T-cell (primary cell): Measurements from ENCODE around the gene TNFRSF21. TPM values are rescaled to one million over a fixed set of nuclear protein-coding genes. Genes with fewer than 3 reads are reported as not detected.

Experiments used
- ATAC-seq, 4 experiments: fragments of 200-7000 bp in 3 of 4; fragments of 150-1000 bp in 1 of 4; cut with Tn5 transposase; replicated peaks in 1 of 4; 1 replicate in 3 of 4; 2 replicates in 1 of 4; pipeline ENCODE4 v1.10.0; 2021; ENCODE audit warnings: moderate library complexity in 3 of 4, mild to moderate bottlenecking in 2 of 4, moderate number of reproducible peaks in 1 of 4
- CTCF ChIA-PET, 2 donors: fragments of 300-600 bp; sonication (Branson Sonifier 250); formaldehyde crosslinking; loops; one replicate each; lab custom pipeline; 2022; ENCODE audit warnings: antibody characterized with exemption in 2 of 2; lab: Charles Lee
- POLR2A ChIA-PET, 2 donors: fragments of 300-600 bp; sonication (Branson Sonifier 250); formaldehyde crosslinking; loops; one replicate each; lab custom pipeline; 2022; ENCODE audit warnings: antibody characterized with exemption in 2 of 2; lab: Charles Lee
- DNase-seq, 35 experiments: peaks; one replicate each; pipeline versions ENCODE4 v3.0.0 to v3.0.0-alpha.2; 2013 to 2023
- H3K27ac ChIP-seq: one replicate; pipeline ENCODE4 v1.5.1; 2013; ENCODE audit warnings: low read length
- H3K27me3 ChIP-seq, 2 experiments: replicated peaks in 1 of 2; 1 replicate in 1 of 2; 2 replicates in 1 of 2; pipeline versions ENCODE4 v1.6.1 to v1.7.0; 2013; ENCODE audit warnings: low read length in 1 of 2, mixed read lengths in 1 of 2; ENCODE audit not compliant: control insufficient read depth in 2 of 2, insufficient read depth in 2 of 2; ENCODE audit errors: extremely low read depth in 1 of 2
- H3K36me3 ChIP-seq, 2 donors: 1 replicate in 1 of 2; 2 replicates in 1 of 2; pipeline versions ENCODE4 v1.6.1 to v1.7.0; 2013; ENCODE audit warnings: low read length in 1 of 2; ENCODE audit not compliant: control insufficient read depth in 2 of 2, insufficient read depth in 1 of 2; ENCODE audit errors: extremely low read depth in 1 of 2
- H3K4me1 ChIP-seq, 2 experiments: 1 replicate in 1 of 2; 2 replicates in 1 of 2; pipeline versions ENCODE4 v1.6.1 to v1.7.0; 2013; ENCODE audit warnings: low read length in 2 of 2, mixed read lengths in 1 of 2; ENCODE audit not compliant: insufficient read depth in 2 of 2, control insufficient read depth in 1 of 2; ENCODE audit errors: extremely low read depth in 1 of 2
- H3K4me3 ChIP-seq, 2 donors: 1 replicate in 1 of 2; 2 replicates in 1 of 2; pipeline versions ENCODE4 v1.5.1 to v1.7.0; 2013; ENCODE audit warnings: mild to moderate bottlenecking in 2 of 2, low read length in 1 of 2, moderate library complexity in 1 of 2; ENCODE audit not compliant: control insufficient read depth in 1 of 2; ENCODE audit errors: extremely low read depth in 1 of 2
- H3K9me3 ChIP-seq: 2 replicates; pipeline ENCODE4 v1.7.0; 2013
- H3K27ac Mint-ChIP-seq, 2 donors: one replicate each; pipeline ENCODE4 v1.8.0; 2020 to 2021; ENCODE audit warnings: mild to moderate bottlenecking in 2 of 2, mixed read lengths in 2 of 2
- H3K27me3 Mint-ChIP-seq, 2 donors: one replicate each; pipeline ENCODE4 v1.8.0; 2021 to 2022; ENCODE audit warnings: mixed read lengths in 2 of 2
- H3K36me3 Mint-ChIP-seq: one replicate; pipeline ENCODE4 v1.8.0; 2021; ENCODE audit warnings: mixed read lengths
- H3K4me1 Mint-ChIP-seq, 3 donors: one replicate each; pipeline ENCODE4 v1.8.0; 2020 to 2022; ENCODE audit warnings: mixed read lengths in 3 of 3, mild to moderate bottlenecking in 1 of 3
- H3K4me3 Mint-ChIP-seq, 3 donors: one replicate each; pipeline ENCODE4 v1.8.0; 2020 to 2022; ENCODE audit warnings: mild to moderate bottlenecking in 3 of 3, mixed read lengths in 3 of 3, moderate library complexity in 3 of 3
- H3K9me3 Mint-ChIP-seq, 3 donors: one replicate each; pipeline ENCODE4 v1.8.0; 2020 to 2022; ENCODE audit warnings: mixed read lengths in 3 of 3
- WGBS: methylation state at CpG from one replicate; pipeline ENCODE4 v1.1.5; 2013; ENCODE audit warnings: missing lambda C conversion rate; ENCODE audit not compliant: insufficient coverage; 5-methylcytosine and 5-hydroxymethylcytosine counted together
- total RNA-seq, 35 experiments: library from RNA in 6 of 35; stranded (reverse) in 6 of 35; fragments of 120-200 nt in 1 of 35; gene quantifications; one replicate each; pipeline versions ENCODE4 v1.2.1 to v1.2.4 and lab custom pipeline; 2013 to 2026

The TNFRSF21 gene
- total RNA-seq, 5 donors from 2014 or later (not counting 1 experiment from before 2014, with no cell fraction given) = 0.09 to 0.49 (median 0.30) TPM

- Mint-ChIP-seq H3K27ac (no peak overlapping the region), H3K4me3 (no peak overlapping the region), H3K9me3 (no peaks in the 10 kb centered on the region), H3K4me1 (peaks cover 18 to 34% (median 28%) of the 10 kb centered on the region in 3 donors), H3K36me3 (no peaks in the 10 kb centered on the region), H3K27me3 (no peaks in the 10 kb centered on the region)
- peaks cover 9 to 24% of the 10 kb centered on the region in 2 experiments for H3K4me1 ChIP-seq
- 70% methylated on average over 1 of the region's 3 CpGs for WGBS
- ChIA-PET CTCF (no interaction called here), POLR2A (no interaction called here)
- H3K4me3 ChIP-seq = no peak overlapping the region
- no peaks in the 10 kb centered on the region for H3K9me3 ChIP-seq
- ATAC-seq (no peak), DNase-seq (no peak)
- H3K27me3 ChIP-seq = no peaks in the 10 kb centered on the region
- no peaks in the 10 kb centered on the region for H3K36me3 ChIP-seq
- no peak overlapping the region for H3K27ac ChIP-seq
Measured at GRCh38 chr6:47200536-47201334, 109.0 kb downstream of the TNFRSF21 start.

GRCh38 chr6:47197682-47198640 is 111.7 kb downstream of the TNFRSF21 start:
- peak in 3 of 4 experiments; percentile 12 to 70 (median 20) for ATAC-seq
- H3K27ac Mint-ChIP-seq = peak overlapping the region in 1 of 2 donors; percentile 68
- Histone ChIP-seq H3K27ac (no peak overlapping the region), H3K4me1 (peaks cover 0 to 13% of the 10 kb centered on the region in 2 experiments), H3K4me3 (no peak overlapping the region), H3K27me3 (no peaks in the 10 kb centered on the region), H3K36me3 (no peaks in the 10 kb centered on the region), H3K9me3 (no peaks in the 10 kb centered on the region)
- H3K4me3 Mint-ChIP-seq = peak overlapping the region; percentile 31 to 65 (median 63)
- H3K36me3 Mint-ChIP-seq = no peaks in the 10 kb centered on the region
- H3K4me1 Mint-ChIP-seq = peaks cover 10 to 18% (median 16%) of the 10 kb centered on the region in 3 donors
- ChIA-PET POLR2A (interaction anchor here in 1 of 2 donors (0.7 kb wide), 1 partner anchor 78 kb away, joined by 3 read pairs; no protein-coding TSS in a partner anchor), CTCF (no interaction called here)
- no peaks in the 10 kb centered on the region for H3K27me3 Mint-ChIP-seq
- 40% methylated on average over 2 of the region's 6 CpGs for WGBS
- H3K9me3 Mint-ChIP-seq = no peaks in the 10 kb centered on the region
- DNase-seq = peak in 1 of 35 experiments; percentile 4

GRCh38 chr6:47196113-47196512 is 113.6 kb downstream of the TNFRSF21 start:
- no peaks in the 10 kb centered on the region for H3K27me3 Mint-ChIP-seq
- no peaks in the 10 kb centered on the region for H3K27me3 ChIP-seq
- H3K4me1 Mint-ChIP-seq = peaks cover 10 to 14% (median 11%) of the 10 kb centered on the region in 3 donors
- no peak overlapping the region for H3K27ac Mint-ChIP-seq
- H3K36me3 ChIP-seq = no peaks in the 10 kb centered on the region
- H3K9me3 ChIP-seq = no peaks in the 10 kb centered on the region
- no peak overlapping the region for H3K4me3 ChIP-seq
- ChIA-PET POLR2A (no interaction called here), CTCF (no interaction called here)
- H3K9me3 Mint-ChIP-seq = no peaks in the 10 kb centered on the region
- DNase-seq = no peak
- no CpG with 5 or more reads among the region's 5 CpGs for WGBS
- H3K27ac ChIP-seq = no peak overlapping the region
- H3K4me3 Mint-ChIP-seq = no peak overlapping the region
- H3K36me3 Mint-ChIP-seq = no peaks in the 10 kb centered on the region
- peaks cover 0 to 10% of the 10 kb centered on the region in 2 experiments for H3K4me1 ChIP-seq
- ATAC-seq = no peak

GRCh38 chr6:47195011-47195650 is 114.6 kb downstream of the TNFRSF21 start:
- no peaks in the 10 kb centered on the region for H3K27me3 ChIP-seq
- DNase-seq (no peak), ATAC-seq (no peak)
- WGBS = 83% methylated on average over 2 of the region's 4 CpGs
- CTCF ChIA-PET = interaction anchor here in 1 of 2 donors (0.6 kb wide), 2 partner anchors 15 to 498 kb away, joined by 3 to 4 read pairs; no protein-coding TSS in a partner anchor
- no peaks in the 10 kb centered on the region for H3K36me3 ChIP-seq
- no peak overlapping the region for H3K4me3 Mint-ChIP-seq
- no peaks in the 10 kb centered on the region for H3K9me3 Mint-ChIP-seq
- H3K27me3 Mint-ChIP-seq = no peaks in the 10 kb centered on the region
- H3K4me3 ChIP-seq = no peak overlapping the region
- no peaks in the 10 kb centered on the region for H3K9me3 ChIP-seq
- peaks cover 0 to 10% of the 10 kb centered on the region in 2 experiments for H3K4me1 ChIP-seq
- H3K4me1 Mint-ChIP-seq = peaks cover 10 to 14% (median 11%) of the 10 kb centered on the region in 3 donors
- POLR2A ChIA-PET = no interaction called here
- H3K27ac Mint-ChIP-seq = no peak overlapping the region
- no peak overlapping the region for H3K27ac ChIP-seq
- H3K36me3 Mint-ChIP-seq = no peaks in the 10 kb centered on the region

GRCh38 chr6:47188588-47189021 is 121.1 kb downstream of the TNFRSF21 start:
- WGBS = no CpG with 5 or more reads among the region's 1 CpG
- H3K9me3 ChIP-seq = no peaks in the 10 kb centered on the region
- no peak overlapping the region for H3K27ac Mint-ChIP-seq
- H3K4me3 ChIP-seq = no peak overlapping the region
- H3K36me3 ChIP-seq = no peaks in the 10 kb centered on the region
- no peaks in the 10 kb centered on the region for H3K4me1 ChIP-seq
- no peaks in the 10 kb centered on the region for H3K27me3 ChIP-seq
- no peaks in the 10 kb centered on the region for H3K4me1 Mint-ChIP-seq
- no peak overlapping the region for H3K4me3 Mint-ChIP-seq
- no peak overlapping the region for H3K27ac ChIP-seq
- CTCF ChIA-PET = no interaction called here
- POLR2A ChIA-PET = no interaction called here
- no peaks in the 10 kb centered on the region for H3K9me3 Mint-ChIP-seq
- H3K36me3 Mint-ChIP-seq = no peaks in the 10 kb centered on the region
- no peak for DNase-seq
- peaks cover 0 to 6% of the 10 kb centered on the region in 2 donors for H3K27me3 Mint-ChIP-seq
- ATAC-seq = no peak
